ENCODE results near the gene INO80C.

INO80C gene

DNA sequence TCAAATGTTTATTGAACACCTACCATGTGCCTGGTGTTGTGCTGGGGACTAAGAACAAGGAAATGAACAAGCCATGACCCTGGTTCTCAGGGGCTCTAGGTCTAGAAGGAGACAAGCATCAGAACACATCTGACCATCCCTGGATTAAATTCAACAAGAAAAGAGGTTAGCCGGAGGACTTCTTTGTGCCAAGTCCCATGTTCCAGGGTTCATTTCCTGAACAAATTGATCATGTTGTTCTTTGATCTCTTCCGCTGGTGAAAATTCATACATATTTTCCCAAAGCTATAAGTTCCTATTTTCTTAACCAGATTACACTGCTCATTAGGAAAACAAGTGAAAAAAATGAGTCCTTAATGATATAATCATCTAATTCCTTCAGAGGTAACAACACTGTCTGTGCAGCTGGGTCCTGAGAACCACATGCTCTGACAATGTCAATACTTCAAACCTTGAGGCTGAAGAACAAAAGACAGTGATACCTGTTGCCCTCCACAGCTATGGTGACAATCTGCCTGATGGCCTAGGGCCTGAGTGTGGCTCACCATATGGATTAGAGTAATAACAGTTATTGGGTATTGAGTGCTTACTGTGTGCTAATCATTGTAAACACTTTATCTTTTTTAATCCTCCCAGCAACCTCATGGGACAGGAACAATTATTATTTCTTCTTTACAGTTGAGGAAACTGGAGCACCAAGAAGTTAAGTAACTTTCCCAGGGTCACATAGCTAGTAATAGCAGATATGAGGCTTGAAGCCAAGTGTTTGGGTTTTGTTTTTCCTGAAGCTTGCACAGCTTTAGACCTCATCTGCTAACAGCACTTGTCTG lies 24.6 kb upstream of the INO80C start:
- Histone ChIP-seq H3K4me2 (ENCODE audit: insufficient read depth, low read length) (no peak overlapping the region), H3K36me3 (ENCODE audit: insufficient read depth, low read length) (no peaks in the 10 kb centered on the region), H4K20me1 (ENCODE audit: insufficient read depth, low read length) (no peaks in the 10 kb centered on the region), H2AFZ (ENCODE audit: low read depth, low read length) (no peak overlapping the region), H3K27me3 (ENCODE audit: insufficient read depth, low read length, poor library complexity) (no peaks in the 10 kb centered on the region), H3K79me2 (ENCODE audit: insufficient read depth, low read length) (no peaks in the 10 kb centered on the region), H3K9ac (ENCODE audit: low read depth, low read length) (no peak overlapping the region), H3K27ac (ENCODE audit: low read length) (no peak overlapping the region), H3K4me3 (ENCODE audit: low read depth in 1 of 2, low read length in 2 of 2) (no peak overlapping the region), H3K9me3 (ENCODE audit: insufficient read depth, low read length, severe bottlenecking) (no peaks in the 10 kb centered on the region), H3K4me1 (ENCODE audit: insufficient read depth, low read length) (no peaks in the 10 kb centered on the region)
- TF ChIP-seq EZH2 (IDR thresholded peaks at IDR 0.05; ENCODE audit: borderline replicate concordance, low read depth, low read length, severe bottlenecking) (no peak), CTCF (IDR thresholded peaks at IDR 0.05; ENCODE audit: borderline replicate concordance, extremely low read depth, low read length, poor library complexity, severe bottlenecking) (no peak)
- no peak for ATAC-seq (ENCODE audit: insufficient read depth, low read depth)
- DNase-seq: no peak

GRCh38 chr18:35521133-35521532 lies 23.4 kb upstream of the INO80C start:
- H3K27ac ChIP-seq (ENCODE audit: low read length): no peak overlapping the region
- no peaks in the 10 kb centered on the region for H4K20me1 ChIP-seq (ENCODE audit: insufficient read depth, low read length)
- H3K4me1 ChIP-seq (ENCODE audit: insufficient read depth, low read length): no peaks in the 10 kb centered on the region
- H3K9ac ChIP-seq (ENCODE audit: low read depth, low read length): no peak overlapping the region
- ATAC-seq (ENCODE audit: insufficient read depth, low read depth) (no peak), DNase-seq (no peak)
- no peak overlapping the region for H2AFZ ChIP-seq (ENCODE audit: low read depth, low read length)
- H3K36me3 ChIP-seq (ENCODE audit: insufficient read depth, low read length): no peaks in the 10 kb centered on the region
- no peaks in the 10 kb centered on the region for H3K9me3 ChIP-seq (ENCODE audit: insufficient read depth, low read length, severe bottlenecking)
- no peaks in the 10 kb centered on the region for H3K79me2 ChIP-seq (ENCODE audit: insufficient read depth, low read length)
- H3K4me2 ChIP-seq (ENCODE audit: insufficient read depth, low read length): no peak overlapping the region
- no peak overlapping the region for H3K4me3 ChIP-seq (ENCODE audit: low read depth in 1 of 2, low read length in 2 of 2)
- TF ChIP-seq CTCF (IDR thresholded peaks at IDR 0.05; ENCODE audit: borderline replicate concordance, extremely low read depth, low read length, poor library complexity, severe bottlenecking) (no peak), EZH2 (IDR thresholded peaks at IDR 0.05; ENCODE audit: borderline replicate concordance, low read depth, low read length, severe bottlenecking) (no peak)
- H3K27me3 ChIP-seq (ENCODE audit: insufficient read depth, low read length, poor library complexity): no peaks in the 10 kb centered on the region

GRCh38 chr18:35519148-35519899 lies 21.6 kb upstream of the INO80C start:
- DNase-seq: no peak
- no peaks in the 10 kb centered on the region for H3K4me1 ChIP-seq (ENCODE audit: insufficient read depth, low read length)
- no peaks in the 10 kb centered on the region for H3K79me2 ChIP-seq (ENCODE audit: insufficient read depth, low read length)
- no peaks in the 10 kb centered on the region for H3K27me3 ChIP-seq (ENCODE audit: insufficient read depth, low read length, poor library complexity)
- ATAC-seq (ENCODE audit: insufficient read depth, low read depth): no peak
- no peaks in the 10 kb centered on the region for H4K20me1 ChIP-seq (ENCODE audit: insufficient read depth, low read length)
- no peak for TF ChIP-seq CTCF (IDR thresholded peaks at IDR 0.05; ENCODE audit: borderline replicate concordance, extremely low read depth, low read length, poor library complexity, severe bottlenecking)
- no peak for TF ChIP-seq EZH2 (IDR thresholded peaks at IDR 0.05; ENCODE audit: borderline replicate concordance, low read depth, low read length, severe bottlenecking)
- H3K9me3 ChIP-seq (ENCODE audit: insufficient read depth, low read length, severe bottlenecking): no peaks in the 10 kb centered on the region
- no peak overlapping the region for H3K4me2 ChIP-seq (ENCODE audit: insufficient read depth, low read length)
- no peak overlapping the region for H3K9ac ChIP-seq (ENCODE audit: low read depth, low read length)
- H3K4me3 ChIP-seq (ENCODE audit: low read depth in 1 of 2, low read length in 2 of 2): no peak overlapping the region
- no peak overlapping the region for H2AFZ ChIP-seq (ENCODE audit: low read depth, low read length)
- H3K27ac ChIP-seq (ENCODE audit: low read length): no peak overlapping the region
- no peaks in the 10 kb centered on the region for H3K36me3 ChIP-seq (ENCODE audit: insufficient read depth, low read length)

All from DND-41 (cell line).